Retinal pigment epithelial cell (primary cell): ENCODE results near the gene FAM89A.

Source experiments
- DNase-seq: peaks from one replicate; pipeline ENCODE4 v3.0.0-alpha.2; 2010; ENCODE audit warnings: low read depth
- H3K4me3 ChIP-seq: 2 replicates; pipeline ENCODE4 v1.5.1; 2011; ENCODE audit warnings: mild to moderate bottlenecking, low read length, control low read depth, moderate library complexity
- CTCF ChIP-seq: conservative IDR thresholded peaks from 2 replicates; pipeline ENCODE4 v1.5.1; 2011; ENCODE audit warnings: low read depth, low read length, control low read depth, inconsistent platforms

FAM89A gene

GRCh38 chr1:230978491-230979388 is 61.3 kb downstream of the FAM89A start, which contains the start of the genes ARV1 and TTC13:
Gene ARV1 (plus strand): TSS chr1:230979094. CDS start chr1:230979106, 12 bp downstream.
Gene TTC13 (minus strand): TSS chr1:230978861. CDS start chr1:230978830, 31 bp downstream.
- DNase-seq: peak; percentile 97
- peak; percentile 44 for TF ChIP-seq CTCF
- peak within 1 kb of the TSS; percentile 94 for H3K4me3 ChIP-seq

GRCh38 chr1:230977761-230978490 is 62.1 kb downstream of the FAM89A start:
- peak; percentile 6 for DNase-seq
- peak overlapping the region; percentile 94 for H3K4me3 ChIP-seq
- no peak for TF ChIP-seq CTCF

GRCh38 chr1:230976825-230977747 is 63.0 kb downstream of the FAM89A start:
- H3K4me3 ChIP-seq: peak overlapping the region; percentile 94
- no peak for TF ChIP-seq CTCF
- DNase-seq: no peak

- no peak for TF ChIP-seq CTCF
- no peak for DNase-seq
- H3K4me3 ChIP-seq: no peak overlapping the region
Measured at GRCh38 chr1:230976360-230976759, 63.7 kb downstream of the FAM89A start.

- H3K4me3 ChIP-seq: no peak overlapping the region
- TF ChIP-seq CTCF: no peak
- DNase-seq: no peak
Measured at GRCh38 chr1:230975636-230976035, 64.4 kb downstream of the FAM89A start.

- no peak for DNase-seq
- no peak overlapping the region for H3K4me3 ChIP-seq
- no peak for TF ChIP-seq CTCF
Measured at GRCh38 chr1:230972855-230973271, 67.2 kb downstream of the FAM89A start.
